Measurements from ENCODE around the gene MEGF11. TPM values are rescaled to one million over a fixed set of nuclear protein-coding genes. Genes with fewer than 3 reads are reported as not detected.

Gene MEGF11
- total RNA-seq, 1 donor from 2014 or later, result not detected

DNA sequence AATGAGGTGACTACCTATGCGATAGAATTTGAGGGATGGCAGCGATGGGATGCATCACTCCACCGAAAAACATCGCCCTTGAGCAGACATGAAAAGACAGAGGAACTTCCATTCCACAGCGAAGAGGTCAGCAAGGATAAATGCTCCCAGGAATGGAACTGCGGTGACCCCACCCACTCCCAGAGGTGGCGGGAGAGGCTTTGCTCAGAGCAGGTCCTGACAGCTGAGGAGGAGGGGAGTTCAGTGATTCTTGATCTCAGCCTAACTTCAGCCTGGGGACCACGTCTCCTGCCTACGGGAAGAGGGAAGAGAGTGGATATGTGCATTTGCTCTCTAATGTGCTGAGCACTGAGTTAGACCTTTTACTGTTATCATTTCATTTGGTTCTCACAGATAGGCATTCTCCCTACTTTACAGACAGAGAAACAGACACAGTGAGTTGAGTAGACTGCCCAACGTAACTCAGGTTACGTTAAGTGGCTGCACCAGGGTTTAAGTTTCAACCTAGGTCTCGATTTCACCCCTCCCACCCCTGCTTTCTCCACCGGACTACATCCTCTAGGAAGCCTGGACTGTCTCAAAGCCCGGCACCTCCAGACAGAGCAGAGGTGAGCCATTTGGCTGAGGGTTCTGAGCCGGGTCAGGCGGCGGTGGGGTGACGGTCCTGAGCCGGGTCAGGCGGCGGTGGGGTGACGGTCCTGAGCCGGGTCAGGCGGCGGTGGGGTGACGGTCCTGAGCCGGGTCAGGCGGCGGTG is 214.3 kb downstream of the MEGF11 start:
- ATAC-seq, result no peak
- intact Hi-C loops (cut with DNase I), result no loop called here
- DNase-seq (ENCODE audit: missing footprints), result no peak

DNA sequence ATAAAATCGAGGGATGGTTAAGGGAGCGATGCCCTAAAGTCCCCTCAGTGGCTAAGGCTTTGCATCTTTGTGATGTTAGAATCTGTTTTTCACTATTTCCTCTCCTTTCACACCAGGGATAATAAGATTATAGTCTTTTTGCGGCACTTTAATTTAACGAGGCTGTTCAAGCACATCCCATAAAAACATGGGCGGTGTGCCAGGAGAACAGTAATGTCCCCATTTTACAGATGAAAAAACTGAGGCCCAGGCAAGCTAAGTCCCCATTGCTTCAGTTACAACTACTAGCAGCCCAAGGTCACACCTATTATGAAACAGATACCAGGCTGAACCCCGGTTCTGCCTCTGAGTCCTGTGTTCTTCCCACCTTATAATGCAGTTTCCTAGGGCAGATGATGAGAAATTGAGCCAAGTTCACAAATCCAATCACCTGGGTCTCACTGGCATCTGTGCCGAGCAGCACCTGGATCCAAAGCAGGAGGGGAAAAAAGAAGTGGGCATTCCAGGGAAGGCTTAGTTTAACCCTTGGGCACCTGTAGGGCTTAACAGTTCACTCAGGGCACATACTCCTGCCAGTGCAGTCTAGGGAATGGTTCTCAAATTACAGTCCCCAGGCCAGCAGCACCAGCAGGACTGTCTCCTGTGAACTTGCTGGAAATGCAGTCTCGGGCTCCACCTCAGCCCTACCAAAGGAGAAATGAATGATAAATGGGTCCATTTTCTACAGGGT is 215.0 kb downstream of the MEGF11 start:
- intact Hi-C loops (cut with DNase I), result no loop called here
- DNase-seq (ENCODE audit: missing footprints), result no peak
- ATAC-seq, result peak; percentile 43

DNA sequence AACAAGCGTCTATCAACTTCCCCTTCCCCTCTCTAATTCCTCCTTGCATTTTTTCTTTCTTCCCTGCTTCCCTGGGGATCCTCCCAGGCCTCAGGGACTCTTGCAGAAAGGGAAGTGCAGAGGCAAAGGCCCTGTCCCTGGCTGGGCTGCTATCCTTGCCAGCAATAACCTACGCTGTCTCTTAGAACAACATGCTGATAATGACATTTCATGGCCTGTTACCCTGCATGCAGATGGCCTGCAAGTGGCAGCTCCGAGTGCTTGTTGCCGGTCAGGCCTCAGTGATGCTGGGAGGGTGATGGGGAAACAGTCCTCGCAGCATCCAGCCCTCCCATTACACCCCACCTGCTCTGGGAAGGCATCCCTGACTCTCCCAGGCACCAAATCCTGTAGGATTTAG is 216.7 kb downstream of the MEGF11 start:
- ATAC-seq (no peak), DNase-seq (ENCODE audit: missing footprints) (no peak)
- intact Hi-C loops (cut with DNase I), result no loop called here

DNA sequence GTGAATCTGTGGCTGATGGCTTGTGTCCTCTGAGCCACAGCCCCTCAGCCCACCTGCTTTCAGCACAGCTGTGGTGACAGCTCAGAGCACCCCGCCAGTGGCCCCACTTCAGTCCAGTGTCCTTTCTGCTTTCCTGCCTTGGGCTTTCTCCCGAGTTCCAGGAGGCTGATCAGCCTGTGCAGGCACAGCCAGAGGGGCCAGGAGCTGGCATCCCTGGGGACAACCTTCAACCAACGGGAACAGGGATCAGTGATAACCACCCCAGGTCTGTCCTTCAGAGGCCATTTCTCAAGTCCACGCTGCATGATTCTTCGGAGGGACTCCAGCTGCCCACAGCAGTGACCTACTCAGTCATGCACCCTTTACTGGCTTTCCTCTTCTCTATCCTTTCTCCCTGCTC is 217.6 kb downstream of the MEGF11 start:
- ATAC-seq, result no peak
- intact Hi-C loops (cut with DNase I), result no loop called here

DNA sequence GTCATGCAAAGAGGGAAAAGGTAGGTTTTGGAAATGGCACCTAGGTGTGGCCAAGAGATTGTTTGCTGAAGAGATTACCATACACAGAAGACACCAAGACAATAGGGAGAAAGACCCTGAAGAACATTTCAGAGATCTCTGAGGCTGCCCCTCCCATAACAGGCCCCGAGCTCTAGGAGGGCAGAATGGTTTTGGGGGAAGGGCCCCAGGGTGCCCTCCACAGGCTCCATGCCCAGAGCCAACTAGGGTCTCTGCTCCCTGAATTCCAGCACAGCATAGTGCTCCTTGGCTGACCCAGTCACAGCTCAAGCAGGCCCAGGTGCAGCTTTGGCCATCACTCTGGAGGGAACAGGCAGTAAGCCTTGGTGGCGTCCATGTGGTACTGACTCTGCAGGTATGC is 220.4 kb downstream of the MEGF11 start:
- ATAC-seq, result no peak
- DNase-seq (ENCODE audit: missing footprints), result no peak
- intact Hi-C loops (cut with DNase I), result no loop called here

More for the DNA sequence above, 217.6 kb downstream of the MEGF11 start:
- DNase-seq (ENCODE audit: missing footprints), result no peak

DNA sequence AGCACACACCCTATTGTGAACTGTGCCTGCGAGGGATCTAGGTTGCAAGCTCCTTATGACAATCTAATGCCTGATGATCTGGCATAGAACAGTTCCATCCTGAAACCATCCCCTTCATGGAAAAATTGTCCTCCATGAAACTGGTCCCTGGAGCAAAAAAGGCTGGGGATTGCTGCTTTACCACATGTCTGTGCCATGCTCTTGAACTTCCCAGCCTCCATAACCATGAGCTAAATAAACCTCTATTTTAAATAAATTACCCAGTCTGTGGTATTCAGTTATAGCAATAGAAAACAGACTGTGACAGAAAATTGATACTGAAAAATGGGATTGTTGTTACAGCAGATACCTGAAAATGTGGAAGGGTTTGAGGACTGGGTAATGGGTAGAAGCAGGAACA is 221.5 kb downstream of the MEGF11 start:
- no peak for DNase-seq (ENCODE audit: missing footprints)
- no peak for ATAC-seq
- intact Hi-C loops (cut with DNase I), result no loop called here

DNA sequence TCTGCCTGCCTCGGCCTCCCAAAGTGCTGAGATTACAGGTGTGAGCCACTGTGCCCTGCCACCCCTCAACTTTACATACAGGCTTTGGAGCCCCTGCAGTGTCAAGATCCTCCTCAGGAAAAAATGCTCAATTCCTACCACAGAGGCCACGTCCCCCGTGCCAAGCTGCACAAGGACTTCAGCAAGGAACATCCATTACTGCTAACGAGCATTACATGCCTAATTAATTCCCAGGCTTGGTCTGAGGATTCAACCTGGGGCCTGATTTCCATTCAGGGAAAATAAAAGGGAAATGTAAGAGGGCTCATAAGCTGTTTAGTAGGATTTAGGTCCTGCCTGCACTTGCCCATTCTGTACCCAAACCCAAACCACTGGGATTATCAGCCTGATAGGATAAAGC is 222.9 kb downstream of the MEGF11 start:
- no peak for ATAC-seq
- intact Hi-C loops (cut with DNase I), result no loop called here

DNA sequence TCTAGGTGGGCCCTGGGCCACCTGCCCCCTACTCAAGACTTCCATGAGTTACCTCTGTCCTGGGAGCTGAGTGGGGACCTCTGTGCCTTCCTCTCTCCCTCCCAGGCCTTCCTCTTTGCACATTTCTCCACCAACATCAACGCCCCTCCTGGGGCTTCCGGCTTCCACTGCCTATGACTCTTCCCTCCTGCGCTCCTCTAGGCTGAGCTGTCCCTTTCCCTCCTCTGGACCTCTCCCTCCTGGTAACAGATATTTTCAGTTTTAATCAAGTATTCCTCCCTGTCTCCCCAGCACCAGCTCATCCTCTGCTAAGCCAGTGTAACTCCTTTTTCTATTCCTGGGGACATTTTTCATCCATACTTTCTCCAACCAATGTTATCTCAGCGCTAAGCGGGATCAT is 223.9 kb downstream of the MEGF11 start:
- DNase-seq (ENCODE audit: missing footprints), result no peak
- ATAC-seq, result no peak
- intact Hi-C loops (cut with DNase I), result no loop called here

More for the DNA sequence above, 222.9 kb downstream of the MEGF11 start:
- DNase-seq (ENCODE audit: missing footprints), result no peak

DNA sequence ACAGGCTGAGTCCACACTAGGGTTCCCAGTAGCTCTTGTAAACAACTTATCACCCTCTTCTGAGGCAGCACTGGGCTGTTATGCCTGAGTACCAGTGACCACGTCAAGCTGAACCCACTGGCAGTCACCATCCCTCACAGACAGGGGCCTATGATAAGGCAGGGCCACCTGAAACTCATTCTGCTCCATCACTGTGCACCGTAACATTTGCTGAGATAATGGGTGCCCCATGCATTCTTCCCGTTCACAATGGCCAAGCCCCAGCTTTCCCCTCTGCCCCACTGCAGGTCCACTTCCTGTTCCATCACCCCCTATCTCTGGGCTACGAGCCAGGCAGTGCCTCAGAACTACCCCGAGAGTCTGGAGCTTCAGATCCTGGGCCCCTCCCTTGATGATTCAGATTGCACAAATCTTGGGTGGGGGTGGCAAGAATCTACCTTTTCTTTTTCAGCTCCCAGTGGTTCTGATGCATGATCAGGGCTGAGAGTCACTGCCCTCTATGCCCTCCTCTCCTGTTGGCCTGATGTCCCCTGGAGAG is 226.2 kb downstream of the MEGF11 start:
- intact Hi-C loops (cut with DNase I), result no loop called here
- DNase-seq (ENCODE audit: missing footprints) (no peak), ATAC-seq (no peak)

DNA sequence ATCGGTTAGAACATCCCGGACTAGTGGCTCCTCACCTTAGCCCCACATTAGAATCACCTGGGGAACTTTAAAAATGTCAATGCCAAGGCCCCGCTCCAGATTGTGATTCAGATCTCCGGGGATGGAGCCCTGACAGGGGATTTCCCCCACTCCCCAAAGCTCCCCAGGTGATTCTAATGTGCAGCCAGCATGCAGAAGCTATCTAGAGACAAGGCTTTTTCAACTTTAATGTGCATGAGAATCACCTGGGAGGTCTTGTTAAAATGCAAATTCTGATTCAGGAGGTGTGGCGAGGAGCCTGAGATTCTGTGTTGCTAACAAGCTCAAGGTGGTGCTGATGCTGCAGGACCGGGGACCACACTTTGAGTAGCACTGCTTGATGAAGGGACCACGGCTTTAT is 227.6 kb downstream of the MEGF11 start:
- intact Hi-C loops (cut with DNase I), result no loop called here
- ATAC-seq, result no peak
- DNase-seq (ENCODE audit: missing footprints), result no peak

DNA sequence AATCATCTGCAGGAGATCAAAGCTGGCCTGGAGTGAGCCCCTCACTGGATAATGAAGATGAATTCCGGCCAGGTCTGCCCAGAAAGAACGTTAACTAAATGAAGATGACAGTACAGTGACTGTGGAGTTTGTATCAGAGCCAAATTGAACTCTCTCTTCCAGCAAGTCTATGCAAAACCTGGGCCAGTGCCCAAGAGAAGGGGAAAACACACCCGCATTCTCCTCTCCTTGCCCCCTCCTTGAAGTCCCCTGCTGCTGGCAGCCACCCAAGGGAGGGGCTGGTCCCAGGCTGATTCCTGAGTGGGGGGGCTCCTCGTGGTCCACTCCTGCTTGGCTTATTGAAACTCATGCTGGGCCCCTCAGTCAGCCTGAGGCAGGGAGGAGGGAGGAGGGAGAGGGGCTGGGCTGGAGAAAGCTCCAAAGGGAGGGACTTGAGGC is 228.5 kb downstream of the MEGF11 start:
- no peak for DNase-seq (ENCODE audit: missing footprints)
- intact Hi-C loops (cut with DNase I), result no loop called here
- ATAC-seq, result no peak

DNA sequence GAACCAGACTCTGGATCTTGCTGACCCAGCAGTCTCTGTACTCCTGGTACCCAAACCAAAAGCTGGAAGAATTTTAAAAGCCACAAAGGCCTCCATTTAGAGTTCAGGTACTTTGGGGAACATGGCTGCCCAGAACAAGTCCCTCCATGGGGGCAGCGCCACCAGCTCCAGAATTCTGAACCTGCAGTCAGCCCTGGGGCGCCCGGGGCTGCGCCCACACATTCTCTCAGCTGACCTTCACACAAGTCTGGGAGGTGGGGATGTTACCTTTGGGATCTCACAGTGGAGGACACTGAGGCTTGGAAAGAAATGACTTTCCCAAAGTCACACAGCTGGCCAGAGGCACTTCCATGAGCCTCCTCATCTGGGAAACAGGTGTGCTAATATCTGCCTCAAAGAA is 229.4 kb downstream of the MEGF11 start:
- intact Hi-C loops (cut with DNase I), result no loop called here
- DNase-seq (ENCODE audit: missing footprints), result no peak
- ATAC-seq, result no peak

DNA sequence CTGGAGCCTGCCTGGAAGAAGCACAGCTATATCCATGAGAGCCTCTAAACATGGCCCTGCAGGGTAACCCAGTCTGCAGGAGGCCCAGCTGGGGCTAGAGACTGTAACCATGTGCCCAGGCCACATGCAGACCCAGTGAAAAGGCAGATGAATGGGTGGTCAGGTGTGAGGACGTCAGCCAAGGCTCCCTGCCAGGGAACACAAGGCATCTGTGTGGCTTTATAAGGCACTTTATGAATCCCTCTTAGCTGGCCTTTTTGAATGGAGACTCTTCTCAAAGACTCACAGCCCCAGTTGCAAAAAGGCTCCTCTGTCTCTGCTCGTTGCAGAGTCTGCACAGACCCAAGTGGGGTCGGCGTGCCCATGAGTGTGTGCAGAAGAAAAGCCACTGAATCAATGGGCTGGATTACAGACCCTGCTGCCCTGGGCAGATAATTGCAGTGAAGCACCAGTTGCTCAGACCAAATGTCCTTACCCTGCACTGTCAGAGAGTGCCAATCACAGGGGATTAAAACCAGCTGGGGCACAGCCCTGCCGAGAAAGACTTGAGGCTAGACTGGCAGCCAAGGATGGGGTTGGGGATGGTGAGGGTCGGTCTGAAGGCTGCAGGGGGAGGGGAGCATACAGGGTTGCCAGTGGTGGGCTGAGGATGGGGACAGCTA is 230.1 kb downstream of the MEGF11 start:
- ATAC-seq (no peak), DNase-seq (ENCODE audit: missing footprints) (no peak)
- intact Hi-C loops (cut with DNase I), result no loop called here

DNA sequence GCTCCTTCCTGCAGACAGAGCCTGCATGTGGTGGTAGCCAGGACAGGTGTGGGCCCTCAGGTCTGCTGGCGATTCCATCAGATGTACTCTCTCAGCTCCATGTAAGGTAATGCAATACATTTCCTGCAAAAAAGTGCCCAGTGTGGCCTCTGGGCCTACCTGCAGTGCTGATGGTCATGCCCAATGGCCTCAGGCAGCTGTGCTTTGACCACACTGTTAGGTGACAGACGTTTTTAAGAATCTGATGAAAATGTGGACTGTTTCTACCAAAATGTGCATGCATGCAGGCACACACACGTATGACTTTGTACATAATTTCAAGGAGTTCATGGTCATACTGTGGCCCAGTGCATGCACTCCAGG is 231.4 kb downstream of the MEGF11 start:
- ATAC-seq (no peak), DNase-seq (ENCODE audit: missing footprints) (no peak)
- intact Hi-C loops (cut with DNase I), result no loop called here

DNA sequence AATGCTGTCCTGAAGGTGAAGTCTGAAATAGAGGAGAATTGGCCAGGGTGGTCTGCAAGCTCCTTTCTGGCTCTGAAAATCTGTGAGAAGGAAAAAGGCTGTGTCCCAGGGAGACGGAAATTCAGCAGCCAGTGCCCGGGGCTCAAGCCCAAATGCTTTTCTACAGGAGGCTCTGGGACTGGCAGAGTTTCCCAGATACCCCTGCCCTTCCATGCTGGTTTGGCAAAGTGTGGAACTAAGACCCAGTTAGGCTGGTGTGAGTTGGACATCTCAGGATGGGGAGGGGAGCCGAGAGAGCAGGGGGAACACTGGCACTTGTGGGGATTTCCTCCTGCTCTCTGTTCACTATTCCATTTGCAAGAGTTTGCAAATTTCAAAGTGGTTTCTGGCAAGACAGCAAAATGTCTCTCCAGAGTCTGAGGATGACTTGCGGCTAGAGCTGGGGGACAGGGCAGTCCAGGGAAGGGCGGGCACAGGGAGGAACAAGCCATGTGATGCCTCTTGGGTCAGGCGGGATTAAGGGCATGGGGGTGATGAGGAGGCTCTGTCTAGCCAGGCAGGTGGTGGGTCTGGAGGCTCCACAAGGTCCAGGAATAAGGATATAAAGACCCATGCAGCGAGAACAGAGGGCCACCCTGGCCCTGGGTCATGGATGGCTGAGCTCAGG is 231.9 kb downstream of the MEGF11 start:
- DNase-seq (ENCODE audit: missing footprints) (no peak), ATAC-seq (no peak)
- intact Hi-C loops (cut with DNase I), result no loop called here

DNA sequence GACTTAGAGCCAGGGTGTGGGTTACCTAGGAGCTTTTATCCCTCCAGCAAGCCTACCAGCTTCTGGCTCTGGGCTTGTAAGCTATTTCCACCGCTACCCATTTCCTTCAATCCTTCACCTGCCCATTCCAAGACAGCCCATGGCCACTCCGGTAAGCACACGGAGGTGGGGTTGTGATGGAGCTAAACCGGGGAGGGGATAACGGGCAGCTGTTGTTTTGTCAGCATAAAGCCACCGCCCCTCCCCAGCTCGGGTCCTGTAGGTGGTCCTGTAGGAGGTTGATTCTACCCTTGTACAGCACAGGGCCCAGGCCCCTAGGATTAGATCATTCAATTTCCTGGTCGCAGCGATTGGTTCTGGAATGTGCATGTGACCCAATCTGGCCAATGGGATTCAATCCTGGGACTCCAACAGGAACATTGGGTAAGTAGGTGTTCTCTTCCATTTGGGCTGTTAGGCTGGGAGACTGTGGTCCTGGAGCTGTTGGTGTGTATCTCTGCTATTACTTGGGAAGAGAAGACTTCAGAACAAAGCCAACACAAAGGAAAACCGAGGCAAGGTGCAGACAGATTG is 233.6 kb downstream of the MEGF11 start:
- ATAC-seq (no peak), DNase-seq (ENCODE audit: missing footprints) (no peak)
- intact Hi-C loops (cut with DNase I), result no loop called here

DNA sequence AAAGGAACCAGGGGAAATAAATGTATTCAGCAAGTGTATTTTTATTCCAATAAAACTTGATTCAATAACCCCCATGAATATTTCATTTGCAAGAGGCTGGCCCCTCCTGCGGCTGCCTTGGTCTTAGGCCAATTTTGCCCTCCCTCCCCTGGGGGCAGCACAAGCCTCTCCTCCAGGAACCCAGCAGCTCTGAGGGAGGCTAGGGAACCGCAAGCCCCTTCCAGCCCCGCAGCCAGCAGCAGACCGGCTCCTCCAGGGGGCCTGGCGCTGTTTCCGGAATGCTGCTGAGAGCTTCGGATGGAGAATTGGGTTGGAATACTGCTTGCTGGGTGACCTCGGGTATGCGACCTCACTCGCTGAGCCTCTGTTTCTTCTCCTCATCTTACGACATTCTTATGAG is 234.2 kb downstream of the MEGF11 start:
- intact Hi-C loops (cut with DNase I), result no loop called here
- ATAC-seq, result no peak

DNA sequence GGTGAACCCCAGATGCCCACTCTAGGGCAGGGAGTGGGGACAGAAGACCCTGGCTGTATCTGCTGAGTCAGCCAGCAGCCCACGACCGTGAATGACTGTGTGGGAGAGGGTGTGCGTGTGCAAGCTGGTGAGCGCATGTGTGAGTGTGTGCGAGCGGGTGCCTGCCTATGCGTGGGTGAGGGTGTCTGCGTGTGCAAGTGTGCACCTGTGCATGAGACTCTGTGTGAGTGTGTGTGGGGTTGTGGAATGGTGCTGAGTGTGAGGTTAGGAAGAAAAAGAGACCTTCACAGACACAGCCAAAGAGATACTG is 235.1 kb downstream of the MEGF11 start:
- intact Hi-C loops (cut with DNase I), result no loop called here
- DNase-seq (ENCODE audit: missing footprints) (no peak), ATAC-seq (no peak)

More for the DNA sequence above, 234.2 kb downstream of the MEGF11 start:
- DNase-seq (ENCODE audit: missing footprints), result no peak

Data from Right ventricle myocardium inferior (tissue), 1 donor.